ENCODE measurements around the gene BACE2.

GRCh38 chr21:41226853-41227252, 58.9 kb downstream of the BACE2 start:
- no peak for TF ChIP-seq CTCF (conservative IDR thresholded peaks at IDR 0.05)
- TF ChIP-seq EZH2 (IDR thresholded peaks at IDR 0.05; ENCODE audit: low read depth), result no peak
